GM20431 (cell line): ENCODE results near the gene PVR.

Experiments
- in situ Hi-C: fragments of 300-500 bp; cut with MseI, MboI; formaldehyde crosslinking; loops from one replicate; pipeline ENCODE4 v1.15.0; 2020; ENCODE audit warnings: low sequenced_read_pairs; ENCODE audit not compliant: unreplicated experiment

Gene PVR

GRCh38 chr19:44642377-44642776 is 1.3 kb upstream of the PVR start:
- in situ Hi-C loops = no loop called here

GRCh38 chr19:44644402-44645016 is 799 bp downstream of the PVR start:
- in situ Hi-C loops = no loop called here

GRCh38 chr19:44645407-44646048 is 1.8 kb downstream of the PVR start:
- in situ Hi-C loops = no loop called here

- in situ Hi-C loops = no loop called here
These were observed 2.3 kb downstream of the PVR start for GRCh38 chr19:44646049-44646416.

- in situ Hi-C loops = no loop called here
These were observed 3.4 kb downstream of the PVR start for GRCh38 chr19:44647144-44647543.

GRCh38 chr19:44648631-44649251 is 5.0 kb downstream of the PVR start:
- in situ Hi-C loops = no loop called here

- in situ Hi-C loops = no loop called here
These were observed 6.0 kb downstream of the PVR start for GRCh38 chr19:44649578-44650145.

GRCh38 chr19:44653343-44653742 is 9.6 kb downstream of the PVR start:
- in situ Hi-C loops = no loop called here

- in situ Hi-C loops = no loop called here
These were observed 10.5 kb downstream of the PVR start for GRCh38 chr19:44653977-44654774.

- in situ Hi-C loops = no loop called here
These were observed 13.7 kb downstream of the PVR start for GRCh38 chr19:44657211-44657921.

- in situ Hi-C loops = no loop called here
These were observed 14.5 kb downstream of the PVR start for GRCh38 chr19:44658069-44658733.

- in situ Hi-C loops = no loop called here
These were observed 16.4 kb downstream of the PVR start for GRCh38 chr19:44660081-44660480.

GRCh38 chr19:44661205-44661604 is 17.5 kb downstream of the PVR start:
- in situ Hi-C loops = no loop called here

- in situ Hi-C loops = no loop called here
These were observed 18.2 kb downstream of the PVR start for GRCh38 chr19:44661904-44662303.

GRCh38 chr19:44662691-44663385 is 19.1 kb downstream of the PVR start:
- in situ Hi-C loops = no loop called here

GRCh38 chr19:44663996-44664395 is 20.3 kb downstream of the PVR start:
- in situ Hi-C loops = no loop called here

- in situ Hi-C loops = no loop called here
These were observed 21.3 kb downstream of the PVR start for GRCh38 chr19:44664976-44665375.

- in situ Hi-C loops = no loop called here
These were observed 23.3 kb downstream of the PVR start for GRCh38 chr19:44666852-44667556.
